ENCODE data around the gene SIDT2. TPM values are rescaled to one million over a fixed set of nuclear protein-coding genes. Genes with fewer than 3 reads are reported as not detected.

Gene SIDT2
- total and polyA plus RNA-seq, 2 of the 8 experiments (the other 6 are each of a cell fraction or from before 2014, with no cell fraction given): 18.5 to 21.1 TPM

DNA sequence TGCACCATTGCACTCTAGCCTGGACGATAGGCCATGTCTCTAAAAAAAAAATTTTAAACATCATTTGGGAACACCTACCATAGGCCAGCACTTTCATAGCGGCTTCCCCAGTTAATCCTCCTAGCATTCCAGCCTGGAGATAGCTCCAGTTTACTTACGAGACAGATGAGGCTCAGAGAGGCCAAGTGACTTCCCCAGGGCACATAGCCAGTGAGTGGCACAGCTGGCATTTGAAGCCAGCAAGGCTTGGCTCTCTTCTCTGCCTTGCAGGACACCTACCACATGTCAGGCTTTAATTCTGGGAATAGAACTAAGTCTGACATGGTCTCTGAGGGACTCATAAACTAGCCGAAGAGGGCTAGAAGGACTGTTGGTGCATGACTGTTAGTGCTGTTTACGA is 15.7 kb downstream of the SIDT2 start:
- H3K18ac ChIP-seq (ENCODE audit: extremely low read depth, low read length): no peak overlapping the region
- H3K23me2 ChIP-seq (ENCODE audit: low read depth, low read length): peaks cover under 1% of the 10 kb centered on the region; the same call in 1 of the 2 replicates
- H4K5ac ChIP-seq (ENCODE audit: insufficient read length, low read depth, low read length): no peak overlapping the region
- ChIA-PET POLR2A (ENCODE audit: partially characterized antibody) (interaction anchor here (0.6 to 2.3 kb wide), 10 partner anchors 9 to 151 kb away, joined by 3 to 10 read pairs (median 4); no protein-coding TSS in a partner anchor), CTCF (ENCODE audit: partially characterized antibody) (interaction anchor here (1.6 to 18.7 kb wide), 4 partner anchors 9 to 28 kb away, joined by 3 to 449 read pairs (median 129); partner anchors contain the start of genes PCSK7, RNF214 and SIDT2)
- no peak overlapping the region for H3K9ac ChIP-seq (replicated peaks in 1 of 4; ENCODE audit: extremely low read depth in 1 of 4, low read depth in 3 of 4, low read length in 3 of 4)
- no peak overlapping the region for H3K23ac ChIP-seq (ENCODE audit: insufficient read length)
- H3K14ac ChIP-seq (ENCODE audit: insufficient read length): no peak overlapping the region
- H2BK5ac ChIP-seq (ENCODE audit: low read depth, low read length): no peak overlapping the region
- H3K4ac ChIP-seq (replicated peaks; ENCODE audit: insufficient read length, low read depth, low read length): no peak overlapping the region
- H3K36me3 ChIP-seq (ENCODE audit: control insufficient read depth in 2 of 4, insufficient read depth in 4 of 4, low read length in 3 of 4): peaks cover 0 to 10% (median 0%) of the 10 kb centered on the region in 4 experiments; a peak in 2 of 8 replicates
- peaks cover 7 to 11% (median 9%) of the 10 kb centered on the region in 4 experiments for H3K4me1 ChIP-seq (replicated peaks in 1 of 4; ENCODE audit: control insufficient read depth in 3 of 4, insufficient read depth in 4 of 4, low read length in 3 of 4)
- no peak overlapping the region for H3K56ac ChIP-seq (replicated peaks; ENCODE audit: insufficient read length, low read depth, low read length)
- no peak overlapping the region for H3K4me3 ChIP-seq (ENCODE audit: extremely low read depth in 1 of 4, insufficient read depth in 2 of 4, low read depth in 3 of 4, low read length in 4 of 4)
- H3K79me1 ChIP-seq (ENCODE audit: low read depth, low read length): no peaks in the 10 kb centered on the region
- H2AK5ac ChIP-seq (ENCODE audit: low read depth, low read length): no peak overlapping the region
- H3K27ac ChIP-seq (ENCODE audit: low read depth, low read length): no peak overlapping the region
- no peaks in the 10 kb centered on the region for H3K79me2 ChIP-seq (ENCODE audit: control insufficient read depth in 1 of 2, insufficient read depth in 2 of 2, low read length in 2 of 2)
- no peak overlapping the region for H2BK20ac ChIP-seq (ENCODE audit: low read length)
- H4K8ac ChIP-seq (ENCODE audit: extremely low read depth, insufficient read depth, low read length): peak overlapping the region; percentile 57; the same call in 1 of the 2 replicates
- FAIRE-seq (no peak), DNase-seq (ENCODE audit: low read depth in 1 of 2, low spot score in 2 of 2) (no peak)
- H4K91ac ChIP-seq (replicated peaks; ENCODE audit: insufficient read length, low read length): no peak overlapping the region
- H2BK120ac ChIP-seq (replicated peaks; ENCODE audit: low read depth, low read length): no peak overlapping the region
- H2BK12ac ChIP-seq (ENCODE audit: low read depth, low read length): no peak overlapping the region
- H2AFZ ChIP-seq (ENCODE audit: low read length): no peak overlapping the region
- 89% methylated on average over 5 of the region's 5 CpGs; no CpG with 5 or more reads in 1 of the 2 experiments for WGBS, 2 experiments (ENCODE audit: extremely low coverage in 1 of 2, insufficient coverage in 1 of 2, insufficient read length in 1 of 2, insufficient replicate concordance in 2 of 2, low coverage in 1 of 2, low lambda C conversion rate in 2 of 2, missing lambda C conversion rate in 1 of 2)
- no peak overlapping the region for H2BK15ac ChIP-seq (ENCODE audit: low read length)
- H3K9me3 ChIP-seq (ENCODE audit: insufficient read depth in 2 of 2, low read depth in 1 of 2, low read length in 1 of 2): no peaks in the 10 kb centered on the region
- no peaks in the 10 kb centered on the region for H3K27me3 ChIP-seq (replicated peaks in 1 of 4; ENCODE audit: control insufficient read depth in 3 of 4, extremely low read depth in 1 of 4, insufficient read depth in 3 of 4, low read length in 3 of 4)
- H3K4me2 ChIP-seq (ENCODE audit: insufficient read depth in 1 of 2, low read depth in 2 of 2, low read length in 2 of 2): no peak overlapping the region
- peaks cover 2% of the 10 kb centered on the region in 2 experiments for H4K20me1 ChIP-seq (replicated peaks in 1 of 2; ENCODE audit: control insufficient read depth in 1 of 2, insufficient read depth in 2 of 2, low read length in 2 of 2)
- TF ChIP-seq, protein P1, sequence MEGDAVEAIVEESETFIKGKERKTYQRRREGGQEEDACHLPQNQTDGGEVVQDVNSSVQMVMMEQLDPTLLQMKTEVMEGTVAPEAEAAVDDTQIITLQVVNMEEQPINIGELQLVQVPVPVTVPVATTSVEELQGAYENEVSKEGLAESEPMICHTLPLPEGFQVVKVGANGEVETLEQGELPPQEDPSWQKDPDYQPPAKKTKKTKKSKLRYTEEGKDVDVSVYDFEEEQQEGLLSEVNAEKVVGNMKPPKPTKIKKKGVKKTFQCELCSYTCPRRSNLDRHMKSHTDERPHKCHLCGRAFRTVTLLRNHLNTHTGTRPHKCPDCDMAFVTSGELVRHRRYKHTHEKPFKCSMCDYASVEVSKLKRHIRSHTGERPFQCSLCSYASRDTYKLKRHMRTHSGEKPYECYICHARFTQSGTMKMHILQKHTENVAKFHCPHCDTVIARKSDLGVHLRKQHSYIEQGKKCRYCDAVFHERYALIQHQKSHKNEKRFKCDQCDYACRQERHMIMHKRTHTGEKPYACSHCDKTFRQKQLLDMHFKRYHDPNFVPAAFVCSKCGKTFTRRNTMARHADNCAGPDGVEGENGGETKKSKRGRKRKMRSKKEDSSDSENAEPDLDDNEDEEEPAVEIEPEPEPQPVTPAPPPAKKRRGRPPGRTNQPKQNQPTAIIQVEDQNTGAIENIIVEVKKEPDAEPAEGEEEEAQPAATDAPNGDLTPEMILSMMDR (IDR thresholded peaks at IDR 0.05; ENCODE audit: control extremely low read depth in 1 of 3, insufficient read depth in 1 of 3, low read depth in 1 of 3, low read length in 3 of 3): no peak
- no peak for TF ChIP-seq POU5F1 (IDR thresholded peaks at IDR 0.05; ENCODE audit: low read depth, low read length)
- no peak for TF ChIP-seq FOSL1 (IDR thresholded peaks at IDR 0.05; ENCODE audit: insufficient read depth, low read depth, low read length)
- no peak for TF ChIP-seq POLR2AphosphoS5 (IDR thresholded peaks at IDR 0.05; ENCODE audit: low read depth, low read length)
- TF ChIP-seq TAF7 (optimal IDR thresholded peaks at IDR 0.05; ENCODE audit: borderline replicate concordance, low read depth, low read length): no peak
- TF ChIP-seq BRCA1 (IDR thresholded peaks at IDR 0.05; ENCODE audit: low read depth, low read length): no peak
- no peak for TF ChIP-seq GTF2F1 (IDR thresholded peaks at IDR 0.05; ENCODE audit: borderline replicate concordance, low read depth, low read length)
- TF ChIP-seq RXRA (IDR thresholded peaks at IDR 0.05; ENCODE audit: insufficient read depth, low read depth, low read length): no peak
- TF ChIP-seq RNF2 (IDR thresholded peaks at IDR 0.05; ENCODE audit: borderline replicate concordance, low read depth, low read length, missing control alignments, poor library complexity, severe bottlenecking): no peak
- TF ChIP-seq HDAC6 (IDR thresholded peaks at IDR 0.05; ENCODE audit: low read depth, low read length): no peak
- no peak for TF ChIP-seq TBP (IDR thresholded peaks at IDR 0.05; ENCODE audit: low read depth, low read length)

Measured in H1 (cell line).